Stomach (tissue), 4 donors: ENCODE results near the gene NINJ2.

Source experiments
- EP300 ChIP-seq: sonication (generic); formaldehyde crosslinking; IDR thresholded peaks from one replicate; pipeline ENCODE4 v1.6.1; 2017; ENCODE audit warnings: antibody characterized with exemption
- POLR2A ChIP-seq, 4 donors: fragments of 450-650 bp; IDR thresholded peaks; one replicate each; pipeline ENCODE4 v1.6.1; 2016; ENCODE audit warnings: antibody characterized with exemption in 4 of 4, control low read depth in 2 of 4, mild to moderate bottlenecking in 1 of 4, moderate library complexity in 1 of 4
- POLR2AphosphoS5 ChIP-seq, 3 donors: sonication (generic); formaldehyde crosslinking; IDR thresholded peaks; one replicate each; pipeline ENCODE4 v1.6.1; 2016; ENCODE audit warnings: antibody characterized with exemption in 3 of 3
- TF ChIP-seq, protein P1 (sequence below), 7 experiments: fragments of 450-650 bp in 4 of 7; fragments of 200-600 bp in 3 of 7; sonication (generic) in 3 of 7; IDR thresholded peaks; one replicate each; pipeline ENCODE4 v1.5.1; 2016 to 2019; ENCODE audit warnings: antibody characterized with exemption in 7 of 7, control low read depth in 2 of 7, mild to moderate bottlenecking in 1 of 7

DNA sequence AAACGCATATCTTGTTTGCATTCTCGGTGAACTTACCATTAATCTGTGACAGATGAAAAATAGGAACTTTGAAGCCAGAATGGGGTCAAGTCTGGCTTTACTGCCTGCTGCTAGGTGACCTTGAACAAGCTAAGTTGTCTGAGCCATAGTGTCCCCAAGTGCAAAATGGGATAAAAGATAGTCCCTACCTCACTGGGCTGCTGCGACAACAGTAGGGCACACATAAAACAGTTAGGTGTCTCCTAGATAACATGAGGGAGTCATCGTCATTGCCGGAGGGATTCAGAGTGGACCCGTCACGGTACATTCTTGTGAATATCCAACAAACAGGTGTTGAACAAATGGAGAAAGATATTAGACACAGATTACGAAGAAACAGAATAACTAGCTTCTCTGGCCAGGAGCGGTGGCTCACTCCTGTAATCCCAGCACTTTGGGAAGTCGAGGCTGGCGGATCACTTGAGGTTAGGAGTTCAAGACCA, 71.2 kb downstream of the NINJ2 start:
- TF ChIP-seq, protein P1, sequence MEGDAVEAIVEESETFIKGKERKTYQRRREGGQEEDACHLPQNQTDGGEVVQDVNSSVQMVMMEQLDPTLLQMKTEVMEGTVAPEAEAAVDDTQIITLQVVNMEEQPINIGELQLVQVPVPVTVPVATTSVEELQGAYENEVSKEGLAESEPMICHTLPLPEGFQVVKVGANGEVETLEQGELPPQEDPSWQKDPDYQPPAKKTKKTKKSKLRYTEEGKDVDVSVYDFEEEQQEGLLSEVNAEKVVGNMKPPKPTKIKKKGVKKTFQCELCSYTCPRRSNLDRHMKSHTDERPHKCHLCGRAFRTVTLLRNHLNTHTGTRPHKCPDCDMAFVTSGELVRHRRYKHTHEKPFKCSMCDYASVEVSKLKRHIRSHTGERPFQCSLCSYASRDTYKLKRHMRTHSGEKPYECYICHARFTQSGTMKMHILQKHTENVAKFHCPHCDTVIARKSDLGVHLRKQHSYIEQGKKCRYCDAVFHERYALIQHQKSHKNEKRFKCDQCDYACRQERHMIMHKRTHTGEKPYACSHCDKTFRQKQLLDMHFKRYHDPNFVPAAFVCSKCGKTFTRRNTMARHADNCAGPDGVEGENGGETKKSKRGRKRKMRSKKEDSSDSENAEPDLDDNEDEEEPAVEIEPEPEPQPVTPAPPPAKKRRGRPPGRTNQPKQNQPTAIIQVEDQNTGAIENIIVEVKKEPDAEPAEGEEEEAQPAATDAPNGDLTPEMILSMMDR (IDR thresholded peaks at IDR 0.05) = no peak
- TF ChIP-seq POLR2A (IDR thresholded peaks at IDR 0.05) (no peak), POLR2AphosphoS5 (IDR thresholded peaks at IDR 0.05) (no peak), EP300 (no peak)
